CD4-positive, alpha-beta T cell treated with Interleukin-10 for 1 hour (primary cell): ENCODE measurements around the gene STX4.

Experiments used
- DNase-seq: peaks from one replicate; pipeline ENCODE4 v3.0.0-alpha.2; 2020

STX4 gene

DNA sequence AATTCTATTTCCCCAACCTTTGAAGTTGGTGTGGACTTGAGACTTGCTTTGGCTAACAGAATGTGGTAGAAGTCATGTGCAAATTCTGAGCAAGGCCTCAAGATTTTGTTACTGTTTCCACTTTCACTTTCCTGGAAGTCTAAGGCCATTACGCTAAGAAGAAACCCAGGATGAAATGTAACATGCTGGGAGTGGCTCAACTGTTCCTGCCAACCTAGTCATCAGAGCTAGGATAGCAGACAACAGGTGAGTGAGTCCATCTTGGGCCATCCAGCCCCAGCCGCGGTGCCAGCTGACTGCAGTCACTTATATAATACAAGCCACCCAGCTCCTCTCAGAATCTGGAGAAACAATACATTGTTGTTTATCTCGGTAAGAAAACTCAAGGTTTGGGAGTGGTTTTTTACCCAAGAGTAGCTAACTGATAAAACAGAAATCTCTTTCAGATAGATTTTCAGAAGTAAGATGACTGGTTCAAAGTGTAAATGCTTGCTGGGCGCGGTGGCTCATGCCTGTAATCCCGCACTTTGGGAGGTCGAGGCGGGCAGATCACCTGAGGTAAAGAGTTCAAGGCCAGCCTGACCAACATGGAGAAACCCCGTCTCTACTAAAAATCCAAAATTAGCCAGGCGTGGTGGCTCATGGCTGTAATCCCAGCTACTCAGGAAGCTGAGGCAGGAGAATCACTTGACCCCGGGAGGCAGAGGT lies 10.7 kb upstream of the STX4 start:
- DNase-seq = no peak

DNA sequence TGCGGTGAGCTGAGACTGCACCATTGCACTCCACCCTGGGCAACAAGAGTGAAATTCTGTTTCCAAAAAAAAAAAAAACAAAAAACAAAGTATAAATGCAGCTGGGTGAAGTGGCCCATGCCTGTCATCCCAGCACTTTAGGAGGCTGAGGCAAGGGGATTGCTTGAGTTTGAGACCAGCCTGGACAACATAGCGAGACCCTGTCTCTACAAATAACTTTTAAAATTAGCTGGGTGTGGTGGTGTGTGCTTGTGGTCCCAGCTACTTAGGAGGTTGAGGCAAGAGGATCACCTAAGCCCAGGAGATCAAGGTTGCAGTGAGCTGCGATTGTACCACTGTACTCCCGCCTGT lies 10.1 kb upstream of the STX4 start:
- DNase-seq = no peak

DNA sequence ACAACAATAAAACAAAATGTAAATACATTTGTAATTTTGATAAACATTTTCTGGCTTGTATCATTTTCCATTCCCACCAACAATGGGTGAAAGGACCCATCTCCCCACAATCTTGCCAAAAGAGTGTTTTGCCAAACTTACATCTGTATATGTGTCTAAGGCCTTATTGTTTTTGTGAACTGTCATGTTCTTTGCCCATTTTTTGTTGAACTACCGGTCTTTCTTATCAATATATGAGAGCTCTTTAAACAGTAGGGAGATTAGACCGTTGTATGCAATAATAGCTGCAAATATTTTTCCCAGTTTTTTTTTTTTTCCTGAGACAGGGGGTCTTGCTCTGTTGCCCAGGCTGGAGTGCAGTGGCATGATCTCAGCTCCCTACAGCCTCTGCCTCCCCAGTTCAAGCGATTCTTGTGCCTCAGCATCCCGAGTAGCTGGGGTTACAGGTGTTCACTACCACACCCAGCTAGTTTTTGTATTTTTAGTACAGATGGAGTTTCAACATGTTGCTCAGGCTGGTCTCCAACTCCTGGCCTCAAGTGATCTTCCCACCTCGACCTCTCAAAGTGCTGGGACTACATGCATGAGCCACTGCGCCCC lies 9.6 kb upstream of the STX4 start:
- DNase-seq = no peak

DNA sequence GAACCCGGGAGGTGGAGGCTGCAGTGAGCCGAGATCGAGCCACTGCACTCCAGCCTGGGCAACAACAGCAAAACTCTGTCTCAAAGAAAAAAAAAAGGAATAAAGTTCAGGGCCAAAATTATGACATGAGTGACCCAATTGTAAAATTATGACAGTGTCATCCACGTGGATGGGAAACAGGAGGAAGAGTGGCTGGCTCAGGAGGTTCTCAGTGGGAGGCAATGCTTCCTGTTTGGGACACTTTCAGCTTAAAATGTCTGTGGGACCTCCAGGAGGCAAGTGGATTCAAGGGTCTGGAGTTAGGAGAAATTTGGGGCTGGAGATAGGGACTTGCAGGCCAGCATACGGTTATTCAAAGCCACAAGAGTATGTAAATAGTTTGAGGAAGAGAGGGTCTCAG lies 8.0 kb upstream of the STX4 start:
- no peak for DNase-seq

DNA sequence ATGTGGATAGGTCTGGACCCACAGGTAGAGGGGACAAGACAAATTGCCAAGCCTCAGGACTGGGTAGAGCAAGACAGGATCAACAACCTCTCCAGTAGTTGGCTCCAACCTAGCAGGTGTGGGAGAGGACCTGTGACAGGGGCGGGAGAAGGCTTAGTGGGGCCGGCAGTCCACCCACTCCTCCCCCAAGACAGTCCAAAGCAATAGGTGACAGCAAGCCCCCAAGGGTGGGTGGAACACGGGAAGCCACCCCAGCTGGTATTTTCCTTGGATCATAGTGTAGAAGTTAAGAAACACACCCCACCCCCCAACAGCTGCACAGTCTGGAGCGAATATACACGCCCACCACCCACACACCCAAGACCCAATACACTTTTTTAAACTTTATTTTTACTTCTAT lies 4.1 kb upstream of the STX4 start:
- no peak for DNase-seq

DNA sequence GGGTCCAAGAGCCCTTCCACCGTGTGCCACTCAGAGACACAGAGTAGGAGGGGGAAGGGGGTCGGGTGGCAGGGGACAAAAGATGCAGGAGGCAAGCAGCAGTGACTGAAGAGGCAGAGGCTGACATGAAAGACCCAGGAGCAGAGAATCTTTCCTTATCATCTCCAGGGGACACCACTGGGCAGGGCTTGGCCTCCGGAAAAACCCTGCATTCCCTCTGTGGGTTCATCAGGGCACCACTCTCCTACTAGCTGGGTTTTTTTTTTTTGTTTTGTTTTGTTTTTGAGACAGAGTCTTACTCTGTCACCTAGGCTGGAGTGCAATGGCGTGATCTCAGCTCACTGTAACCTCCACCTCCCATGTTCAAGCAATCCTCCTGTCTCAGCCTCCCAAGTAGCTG lies 2.1 kb upstream of the STX4 start:
- no peak for DNase-seq

DNA sequence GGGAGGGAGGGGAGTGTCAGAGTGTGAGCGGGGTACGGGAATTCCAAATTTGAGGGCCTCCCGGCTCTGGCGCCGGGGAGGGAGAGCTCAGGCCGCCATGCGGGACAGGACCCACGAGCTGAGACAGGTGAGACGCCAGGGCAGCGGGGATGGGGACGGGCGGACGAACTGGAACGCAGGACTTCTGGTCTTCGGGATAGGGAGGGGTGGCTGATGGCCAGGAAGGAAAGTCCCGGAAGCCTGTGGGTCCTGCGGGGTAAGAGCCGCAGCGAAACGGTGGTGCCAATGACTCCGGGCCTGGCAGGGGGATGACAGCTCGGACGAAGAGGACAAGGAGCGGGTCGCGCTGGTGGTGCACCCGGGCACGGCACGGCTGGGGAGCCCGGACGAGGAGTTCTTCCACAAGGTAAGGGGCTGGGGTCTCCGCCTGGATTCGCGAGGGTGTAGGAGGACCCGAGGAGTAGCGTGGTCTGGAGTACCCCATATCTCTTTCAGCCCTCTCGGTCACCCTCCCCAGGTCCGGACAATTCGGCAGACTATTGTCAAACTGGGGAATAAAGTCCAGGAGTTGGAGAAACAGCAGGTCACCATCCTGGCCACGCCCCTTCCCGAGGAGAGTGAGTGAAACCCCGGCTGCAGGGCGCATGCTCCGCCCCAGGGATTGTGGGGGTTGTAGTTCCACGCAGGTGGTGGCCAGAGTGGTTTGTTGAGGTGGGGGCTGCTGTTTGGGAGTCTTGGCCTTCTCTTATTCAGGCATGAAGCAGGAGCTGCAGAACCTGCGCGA lies 543 bp downstream of the STX4 start:
- peak; percentile 86 for DNase-seq

DNA sequence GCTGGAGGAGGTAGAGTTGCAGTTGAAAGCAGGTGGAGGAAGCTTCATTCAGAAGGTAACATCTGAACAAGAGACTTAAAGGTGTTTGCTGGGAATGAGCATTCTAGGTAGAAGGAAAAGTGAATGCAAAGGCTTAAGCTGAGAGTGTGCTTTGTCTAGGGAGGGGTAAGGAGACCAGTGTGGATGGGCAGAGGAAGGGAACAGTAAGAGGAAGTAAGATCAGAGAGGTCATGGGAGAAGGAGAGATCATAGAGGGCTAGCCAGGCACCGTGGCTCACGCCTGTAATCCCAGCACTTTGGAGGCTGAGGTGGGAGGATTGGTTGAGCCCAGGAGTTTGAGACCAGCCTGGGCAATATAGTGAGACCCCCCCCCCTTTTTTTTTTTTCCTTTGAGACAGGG lies 3.3 kb downstream of the STX4 start:
- DNase-seq = no peak

DNA sequence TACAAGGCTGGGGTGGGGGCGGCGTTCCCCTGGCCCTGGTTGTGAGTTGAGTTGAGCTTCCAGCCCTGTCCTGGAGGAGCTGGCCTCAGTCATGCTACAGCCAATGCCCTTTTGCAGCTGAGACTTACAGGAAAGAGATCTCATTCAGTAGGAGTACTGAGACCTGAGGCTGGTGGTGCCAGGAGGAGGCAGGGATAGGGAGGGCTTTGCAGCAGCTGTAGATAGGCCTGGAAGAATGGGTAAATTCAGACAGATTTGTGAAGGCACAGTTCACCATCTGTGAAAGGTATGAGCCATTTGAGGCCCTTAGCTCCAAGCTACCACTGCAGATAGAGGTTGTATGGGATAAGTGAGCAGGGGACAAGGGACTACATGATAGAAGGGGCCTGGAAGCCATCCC lies 5.6 kb downstream of the STX4 start:
- no peak for DNase-seq

DNA sequence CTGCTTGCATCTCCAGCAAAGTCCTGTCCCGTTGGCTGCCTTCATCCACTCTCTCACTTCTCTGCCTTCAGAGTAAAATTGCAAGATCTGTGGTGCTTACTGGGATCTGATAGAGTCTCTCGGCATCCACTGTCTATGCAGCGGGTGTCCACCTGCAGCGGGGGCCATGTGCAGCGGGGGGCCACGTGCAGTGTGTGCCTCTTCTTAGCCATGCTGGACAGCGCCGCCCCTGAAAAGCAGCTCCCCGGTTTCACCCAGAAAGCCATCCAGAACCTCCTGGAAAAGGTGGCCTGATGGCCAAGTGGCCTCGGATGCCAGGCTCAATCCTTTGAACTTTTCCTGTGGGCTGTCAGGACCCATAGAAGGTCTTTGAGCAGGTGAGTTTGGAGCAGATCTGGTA lies 9.5 kb downstream of the STX4 start:
- DNase-seq = no peak

DNA sequence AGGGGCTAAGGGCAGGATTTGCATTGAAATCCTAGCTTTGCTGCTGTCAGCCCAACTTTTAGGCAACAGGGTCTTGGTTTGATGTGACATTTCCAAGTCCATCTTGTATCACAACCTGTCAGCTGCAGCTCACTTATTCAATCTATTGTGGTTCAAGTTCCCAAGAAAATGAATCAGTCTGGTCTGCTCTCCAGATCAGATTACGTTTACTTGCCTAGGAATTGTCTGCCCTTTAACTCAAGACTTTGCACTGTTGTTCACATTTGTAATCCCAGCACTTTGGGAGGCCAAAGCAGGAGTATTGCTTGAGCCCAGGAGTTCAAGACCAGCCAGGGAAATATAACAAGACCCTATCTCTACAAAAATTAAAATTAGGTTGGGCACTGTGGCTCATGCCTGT lies 10.0 kb downstream of the STX4 start:
- DNase-seq = no peak

DNA sequence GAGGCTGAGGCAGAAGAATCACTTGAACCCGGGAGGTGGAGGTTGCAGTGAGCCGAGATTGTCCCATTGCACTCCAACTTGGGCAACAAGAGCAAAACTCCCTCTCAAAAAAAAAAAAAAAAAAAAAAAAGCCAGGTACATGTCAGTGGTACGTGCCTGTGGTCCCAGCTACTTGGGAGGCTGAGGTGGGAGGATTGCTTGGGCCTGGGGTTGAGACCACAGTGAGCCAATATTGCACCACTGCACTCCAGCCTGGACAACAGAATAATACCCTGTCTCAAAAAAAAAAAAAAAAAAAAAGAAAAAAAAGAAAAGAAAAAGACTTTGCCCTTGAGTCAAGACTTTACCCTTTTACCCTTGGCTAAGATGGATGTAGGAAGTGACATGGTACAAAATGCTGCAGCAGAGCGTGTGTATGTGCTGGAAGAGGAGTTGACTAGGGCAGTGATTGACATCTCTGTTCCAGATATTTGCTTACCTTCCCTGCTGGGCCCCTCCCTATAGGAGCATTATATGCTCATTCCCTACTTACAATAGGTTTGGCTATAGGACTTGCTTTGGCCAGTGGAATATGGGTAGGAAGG lies 10.6 kb downstream of the STX4 start:
- DNase-seq = no peak

DNA sequence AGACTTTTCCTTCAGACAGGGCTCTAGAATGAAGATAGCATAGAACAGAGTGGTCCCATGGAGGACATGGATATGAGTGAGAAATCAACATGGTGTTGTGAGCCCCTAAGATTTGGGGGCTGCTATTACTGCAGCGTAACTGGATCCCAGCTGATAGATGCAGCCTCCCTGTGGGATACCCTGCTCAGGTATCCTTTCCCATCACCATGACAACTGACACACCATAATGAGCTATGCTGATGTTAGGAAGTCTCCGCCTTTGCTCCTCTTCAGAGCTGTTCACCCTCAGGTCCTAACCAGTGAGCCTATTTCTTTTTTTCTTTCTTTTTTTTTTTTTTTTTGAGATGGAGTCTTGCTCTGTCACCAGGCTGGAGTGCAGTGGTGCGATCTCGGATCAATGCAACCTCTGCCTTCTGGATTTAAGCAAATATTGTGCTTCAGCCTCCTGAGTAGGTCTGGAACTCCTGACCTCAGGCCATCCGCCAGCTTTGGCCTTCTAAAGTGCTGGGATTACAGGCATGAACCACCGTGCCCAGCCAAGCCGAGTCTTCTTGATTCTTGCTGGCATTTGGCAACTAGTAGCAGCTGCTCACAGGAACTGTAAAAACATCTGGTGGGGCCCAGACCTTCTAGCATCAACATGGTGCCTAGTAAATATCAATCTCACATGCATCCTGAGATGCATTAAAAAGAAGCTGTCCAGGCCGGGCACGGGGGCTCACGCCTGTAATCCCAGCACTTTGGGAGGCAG lies 17.1 kb downstream of the STX4 start:
- DNase-seq = no peak

DNA sequence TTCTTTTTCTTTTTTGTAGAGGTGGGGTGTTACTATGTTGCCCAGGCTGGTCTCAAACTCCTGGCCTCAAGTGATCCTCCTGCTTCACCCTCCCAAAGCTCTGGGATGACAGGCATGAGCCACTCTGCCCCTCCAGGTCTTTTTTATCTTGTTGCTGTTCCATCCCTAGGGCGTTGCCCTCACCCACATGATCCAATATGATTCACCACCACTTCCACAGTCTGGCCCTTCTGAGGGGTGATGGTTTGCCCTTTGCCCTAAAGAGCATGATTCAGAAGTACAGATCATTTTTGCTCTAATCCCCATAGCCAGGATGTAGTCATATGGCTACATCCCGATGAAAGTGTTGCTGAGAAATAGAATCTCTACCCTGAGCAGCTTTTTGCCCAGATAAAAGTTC lies 18.8 kb downstream of the STX4 start:
- no peak for DNase-seq

DNA sequence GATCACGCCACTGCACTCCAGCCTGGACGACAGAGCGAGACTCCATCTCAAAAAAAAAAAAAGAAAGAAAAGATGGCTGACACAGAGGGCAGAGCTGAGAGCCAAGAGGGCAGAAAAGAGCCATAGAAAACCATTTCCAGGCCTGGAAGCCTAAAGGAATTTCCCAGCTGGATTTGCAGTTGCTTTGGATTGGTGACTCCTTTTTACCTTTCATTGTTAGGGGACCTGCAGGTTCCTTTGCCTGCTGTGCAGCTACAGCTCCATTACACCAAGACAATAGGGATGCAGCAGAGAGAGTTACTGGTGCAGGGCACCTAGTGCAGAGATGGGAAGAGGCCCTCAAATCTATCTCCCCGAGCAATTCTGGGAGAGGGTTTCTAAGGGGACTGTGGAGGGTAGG lies 22.3 kb downstream of the STX4 start:
- DNase-seq = no peak

DNA sequence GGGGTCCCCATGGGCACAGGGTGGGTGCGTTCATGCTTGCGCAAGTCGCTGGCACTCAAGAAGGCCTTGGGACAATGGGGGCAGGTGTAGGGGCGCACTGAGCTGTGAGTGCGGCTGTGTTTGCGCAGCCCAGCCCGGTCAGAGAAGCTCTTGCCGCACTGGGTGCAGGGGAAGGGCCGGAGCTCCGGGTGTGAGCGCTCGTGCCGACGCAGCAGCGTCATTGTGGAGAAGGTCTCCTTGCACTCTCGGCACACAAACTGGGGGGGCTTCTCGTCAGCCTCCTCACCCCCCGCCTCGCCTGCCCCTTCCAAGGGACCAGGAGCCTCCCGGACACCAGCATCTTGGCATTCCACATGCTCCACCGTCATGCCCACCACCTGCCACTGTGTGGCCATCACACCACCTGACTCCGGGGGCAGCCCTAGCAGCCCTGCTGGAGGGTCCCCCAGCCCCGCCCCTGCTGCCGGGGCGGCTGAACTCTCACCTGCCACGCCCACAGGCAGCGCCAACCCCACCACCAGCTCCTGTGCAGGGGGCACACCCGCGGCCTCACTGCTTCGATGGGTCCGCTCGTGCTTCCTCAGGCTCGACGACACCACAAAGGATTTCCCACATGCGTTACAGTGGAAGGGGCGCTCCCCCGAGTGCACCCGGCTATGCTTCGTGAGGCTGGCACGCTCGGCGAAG lies 27.9 kb downstream of the STX4 start:
- no peak for DNase-seq

DNA sequence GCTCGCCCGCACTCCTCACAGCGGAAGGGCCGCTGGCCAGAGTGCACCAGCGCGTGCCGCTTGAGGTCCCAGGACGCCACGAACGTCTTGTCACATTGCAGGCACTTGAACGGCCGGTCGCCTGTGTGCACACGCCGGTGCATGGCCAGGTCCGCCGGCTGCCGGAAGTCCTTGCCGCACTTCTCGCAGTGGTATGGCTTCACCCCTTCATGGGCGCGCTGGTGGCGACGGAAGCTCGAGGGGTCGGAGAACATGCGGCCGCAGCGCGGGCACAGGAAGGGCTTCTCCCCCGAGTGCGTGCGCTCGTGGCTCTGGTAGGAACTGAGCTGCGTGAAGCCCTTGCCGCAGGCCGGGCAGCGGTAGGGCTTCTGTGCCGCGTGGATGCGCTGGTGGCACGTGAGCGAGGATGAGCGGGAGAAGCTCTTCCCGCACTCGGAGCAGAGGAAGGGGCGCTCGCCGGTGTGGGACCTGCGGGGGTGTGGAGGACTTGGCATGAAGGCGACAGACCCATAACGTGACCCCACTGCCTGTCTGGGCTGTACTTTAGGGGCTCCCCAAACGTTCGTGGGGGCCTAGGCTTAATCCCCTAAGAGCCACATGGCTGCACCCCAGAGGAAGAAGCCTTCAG lies 28.6 kb downstream of the STX4 start:
- DNase-seq = no peak

DNA sequence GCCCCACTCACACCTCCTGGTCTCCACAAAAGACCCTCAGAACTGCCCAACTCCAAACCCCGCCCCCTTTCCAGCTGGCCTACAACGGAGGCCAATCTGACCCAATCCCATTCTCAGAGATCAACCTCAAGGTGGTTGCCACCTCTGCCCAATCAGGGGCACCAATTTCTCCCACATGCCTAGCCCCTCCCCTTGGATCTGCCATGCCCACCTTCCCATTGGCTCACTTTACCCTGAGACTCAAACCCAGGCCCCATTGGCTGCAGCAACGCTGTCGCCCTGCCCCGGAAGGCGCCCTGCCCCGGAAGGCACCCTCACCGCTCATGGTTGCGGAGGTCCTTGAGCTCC lies 30.1 kb downstream of the STX4 start:
- DNase-seq = no peak

DNA sequence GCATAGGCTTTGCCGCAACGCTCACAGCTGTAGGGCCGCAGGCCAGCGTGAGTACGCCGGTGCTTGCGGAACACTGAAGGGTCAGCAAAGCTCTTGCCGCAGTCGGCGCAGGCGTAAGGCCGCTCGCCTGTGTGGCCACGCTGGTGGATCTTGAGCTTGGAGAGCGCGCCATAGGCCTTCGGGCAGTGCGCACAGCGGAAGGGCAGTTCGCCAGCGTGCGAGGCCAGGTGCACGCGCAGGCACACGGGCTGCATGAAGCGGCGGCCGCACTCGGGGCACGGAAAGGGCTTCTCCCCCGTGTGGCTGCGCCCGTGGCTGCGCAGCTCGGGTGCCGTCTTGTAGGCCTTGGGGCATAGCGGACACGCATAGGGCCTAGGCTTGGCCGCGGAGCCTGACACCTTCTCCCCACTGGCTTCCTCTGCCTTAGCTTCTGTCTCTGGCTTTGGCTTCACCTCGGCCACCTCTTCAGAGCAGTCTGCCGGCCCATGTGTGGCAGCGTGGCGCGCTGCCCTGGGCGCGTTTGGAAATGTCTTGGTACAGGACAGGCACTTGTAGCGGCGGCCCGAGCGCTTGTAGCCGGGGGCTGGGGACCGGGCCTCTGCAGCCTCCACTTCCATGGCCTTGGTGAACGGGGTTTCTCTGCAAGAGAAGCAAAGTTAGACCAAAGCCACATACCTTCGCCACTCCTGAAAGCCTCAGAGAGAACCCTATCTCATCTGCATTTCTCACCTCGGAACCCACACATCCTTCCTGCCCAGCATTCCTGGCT lies 30.7 kb downstream of the STX4 start:
- peak; percentile 36 for DNase-seq

DNA sequence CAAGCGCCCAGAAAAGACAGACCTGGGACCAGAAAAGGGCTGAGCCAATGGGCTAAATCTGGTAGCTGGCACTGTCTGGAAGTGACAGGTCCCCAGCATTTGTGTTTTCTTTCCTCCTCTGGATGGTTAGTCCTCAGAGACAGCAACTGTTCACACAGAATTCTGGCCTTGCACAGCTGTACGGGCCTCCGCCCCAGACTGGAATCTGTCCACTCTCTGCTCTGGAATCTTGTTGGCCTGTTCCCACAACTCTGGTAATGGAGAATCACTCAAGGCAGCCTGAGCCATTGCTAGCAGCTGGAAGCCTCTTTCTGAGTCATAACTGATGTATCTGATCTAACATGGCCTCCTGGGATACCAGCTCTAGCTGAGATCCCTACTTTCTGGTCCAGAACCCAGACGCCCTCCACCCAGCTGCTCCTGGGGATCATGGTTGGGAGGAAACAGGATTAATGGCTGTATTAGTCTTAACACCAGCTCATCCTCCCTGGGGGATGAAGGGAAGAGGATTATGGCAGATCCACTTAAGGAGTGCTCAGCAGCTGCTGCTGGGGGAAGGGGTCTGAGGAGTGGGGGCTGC lies 31.6 kb downstream of the STX4 start:
- DNase-seq = no peak

DNA sequence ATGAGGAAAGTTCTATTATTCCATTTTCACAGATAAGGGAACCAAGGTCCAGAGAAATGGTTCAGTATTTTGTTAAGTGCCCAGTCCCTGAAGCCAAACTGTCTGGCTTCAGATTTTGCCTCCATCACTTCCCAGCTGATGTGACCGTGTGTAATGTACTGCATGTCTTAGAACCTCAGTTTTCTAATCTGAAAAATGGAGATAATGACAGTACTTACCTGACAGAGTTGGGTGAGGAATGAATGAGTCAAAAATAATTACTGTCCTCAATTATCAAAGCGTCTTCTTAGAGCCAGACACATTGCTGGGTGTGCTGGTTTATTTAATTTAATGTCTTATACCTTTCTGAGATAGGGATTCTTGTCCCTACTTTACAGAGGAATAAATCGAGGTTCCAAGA lies 34.0 kb downstream of the STX4 start:
- no peak for DNase-seq
